H1 (cell line): Measurements from ENCODE around the gene SLITRK1. TPM values are rescaled to one million over a fixed set of nuclear protein-coding genes. Genes with fewer than 3 reads are reported as not detected.

ENCODE experiments used
- CTCF ChIA-PET: fragments of 300-600 bp; sonication (Branson Sonifier 250); formaldehyde crosslinking; loops from one replicate; lab custom pipeline; 2021; ENCODE audit not compliant: partially characterized antibody; lab: Charles Lee
- POLR2A ChIA-PET: fragments of 300-600 bp; sonication (Branson Sonifier 250); formaldehyde crosslinking; loops from one replicate; lab custom pipeline; 2021; ENCODE audit warnings: inconsistent platforms; ENCODE audit not compliant: partially characterized antibody; lab: Charles Lee
- DNase-seq, 2 experiments: peaks; one replicate each; pipeline versions ENCODE4 v3.0.0 to v3.0.0-alpha.2; 2010 to 2022; ENCODE audit warnings: low spot score in 2 of 2, low read depth in 1 of 2, mixed read lengths in 1 of 2
- FAIRE-seq: peaks from 2 replicates; lab custom pipeline; 2011; peaks lifted over from hg19 to GRCh38; lab: Jason Lieb, UNC
- H2AFZ ChIP-seq: 2 replicates; pipeline ENCODE4 v1.8.1; 2012; ENCODE audit warnings: low read length, inconsistent platforms
- H2AK5ac ChIP-seq: 2 replicates; pipeline ENCODE4 v1.6.1; 2013; ENCODE audit warnings: low read depth, low read length
- H2BK120ac ChIP-seq: replicated peaks from 2 replicates; pipeline ENCODE3; 2013; ENCODE audit warnings: low read depth, low read length, inconsistent platforms
- H2BK12ac ChIP-seq: 2 replicates; pipeline ENCODE4 v1.6.1; 2013; ENCODE audit warnings: low read depth, low read length
- H2BK15ac ChIP-seq: 2 replicates; pipeline ENCODE4 v1.6.1; 2013; ENCODE audit warnings: low read length
- H2BK20ac ChIP-seq: 2 replicates; pipeline ENCODE4 v1.6.1; 2013; ENCODE audit warnings: low read length
- H2BK5ac ChIP-seq: 2 replicates; pipeline ENCODE4 v1.6.1; 2013; ENCODE audit warnings: low read depth, low read length
- H3K14ac ChIP-seq: 2 replicates; pipeline ENCODE4 v1.6.1; 2013; ENCODE audit warnings: inconsistent platforms; ENCODE audit not compliant: insufficient read length
- H3K18ac ChIP-seq: 2 replicates; pipeline ENCODE4 v1.6.1; 2013; ENCODE audit warnings: low read length; ENCODE audit errors: extremely low read depth
- H3K23ac ChIP-seq: 2 replicates; pipeline ENCODE4 v1.6.1; 2013; ENCODE audit warnings: inconsistent platforms; ENCODE audit not compliant: insufficient read length
- H3K23me2 ChIP-seq: 2 replicates; pipeline ENCODE4 v1.6.1; 2013; ENCODE audit warnings: low read depth, low read length
- H3K27ac ChIP-seq: 2 replicates; pipeline ENCODE4 v1.6.1; 2011; ENCODE audit warnings: low read depth, low read length, inconsistent platforms
- H3K27me3 ChIP-seq, 4 experiments: replicated peaks in 1 of 4; 1 replicate in 1 of 4; 2 replicates in 3 of 4; pipeline versions ENCODE4 v1.6.1 to v1.8.1; 2011 to 2013; ENCODE audit warnings: low read length in 3 of 4, mild to moderate bottlenecking in 3 of 4, inconsistent platforms in 2 of 4, mixed read lengths in 2 of 4, moderate library complexity in 1 of 4; ENCODE audit not compliant: control insufficient read depth in 3 of 4, insufficient read depth in 3 of 4; ENCODE audit errors: extremely low read depth in 1 of 4
- H3K36me3 ChIP-seq, 4 experiments: 2 replicates each; pipeline versions ENCODE4 v1.6.1 to v1.8.1; 2011 to 2013; ENCODE audit warnings: mild to moderate bottlenecking in 4 of 4, low read length in 3 of 4, moderate library complexity in 2 of 4, control low read depth in 1 of 4, inconsistent platforms in 1 of 4; ENCODE audit not compliant: insufficient read depth in 4 of 4, control insufficient read depth in 2 of 4
- H3K4ac ChIP-seq: replicated peaks from 2 replicates; pipeline ENCODE3; 2013; ENCODE audit warnings: low read length, low read depth, mixed read lengths, inconsistent platforms; ENCODE audit not compliant: insufficient read length
- H3K4me1 ChIP-seq, 4 experiments: replicated peaks in 1 of 4; 1 replicate in 1 of 4; 2 replicates in 3 of 4; pipeline versions ENCODE4 v1.6.1 to v1.8.1; 2011 to 2013; ENCODE audit warnings: low read length in 3 of 4, inconsistent platforms in 2 of 4, mixed read lengths in 1 of 4; ENCODE audit not compliant: insufficient read depth in 4 of 4, control insufficient read depth in 3 of 4
- H3K4me2 ChIP-seq, 2 experiments: 2 replicates each; pipeline versions ENCODE4 v1.6.1 to v1.8.1; 2011 to 2013; ENCODE audit warnings: low read depth in 2 of 2, low read length in 2 of 2, control low read depth in 1 of 2, inconsistent platforms in 1 of 2, mild to moderate bottlenecking in 1 of 2; ENCODE audit not compliant: insufficient read depth in 1 of 2
- H3K4me3 ChIP-seq, 4 experiments: fragments of 200-600, 300-600 bp in 1 of 4; sonication (generic), shearing (Covaris generic), sonication (Bioruptor Twin) in 1 of 4; 2 replicates each; pipeline versions ENCODE4 v1.5.1 to v1.8.1; 2011 to 2016; ENCODE audit warnings: low read length in 4 of 4, low read depth in 3 of 4, control low read depth in 2 of 4, inconsistent platforms in 2 of 4, mild to moderate bottlenecking in 2 of 4, mixed read lengths in 1 of 4, moderate library complexity in 1 of 4; ENCODE audit not compliant: insufficient read depth in 2 of 4; ENCODE audit errors: extremely low read depth in 1 of 4
- H3K56ac ChIP-seq: replicated peaks from 2 replicates; pipeline ENCODE3; 2013; ENCODE audit warnings: low read depth, mild to moderate bottlenecking, mixed read lengths, low read length, inconsistent platforms; ENCODE audit not compliant: insufficient read length
- H3K79me1 ChIP-seq: 2 replicates; pipeline ENCODE4 v1.6.1; 2013; ENCODE audit warnings: low read depth, low read length, control low read depth
- H3K79me2 ChIP-seq, 2 experiments: 2 replicates each; pipeline versions ENCODE4 v1.6.1 to v1.8.1; 2012 to 2013; ENCODE audit warnings: low read length in 2 of 2, mild to moderate bottlenecking in 2 of 2, inconsistent platforms in 1 of 2; ENCODE audit not compliant: insufficient read depth in 2 of 2, control insufficient read depth in 1 of 2
- H3K9ac ChIP-seq, 4 experiments: replicated peaks in 1 of 4; 1 replicate in 1 of 4; 2 replicates in 3 of 4; pipeline versions ENCODE4 v1.6.1 to v1.8.1; 2011 to 2013; ENCODE audit warnings: low read depth in 3 of 4, low read length in 3 of 4, control low read depth in 2 of 4, mild to moderate bottlenecking in 2 of 4, moderate library complexity in 2 of 4, inconsistent platforms in 1 of 4; ENCODE audit errors: extremely low read depth in 1 of 4
- H3K9me3 ChIP-seq, 2 experiments: 2 replicates each; pipeline versions ENCODE4 v1.6.1 to v1.8.1; 2012 to 2013; ENCODE audit warnings: mild to moderate bottlenecking in 2 of 2, moderate library complexity in 2 of 2, control low read depth in 1 of 2, inconsistent platforms in 1 of 2, low read depth in 1 of 2, low read length in 1 of 2, mixed read lengths in 1 of 2; ENCODE audit not compliant: insufficient read depth in 2 of 2
- H4K20me1 ChIP-seq, 2 experiments: replicated peaks in 1 of 2; 2 replicates each; pipeline versions ENCODE3 to v1.8.1; 2011 to 2013; ENCODE audit warnings: inconsistent platforms in 2 of 2, low read length in 2 of 2, mild to moderate bottlenecking in 1 of 2; ENCODE audit not compliant: insufficient read depth in 2 of 2, control insufficient read depth in 1 of 2
- H4K5ac ChIP-seq: 2 replicates; pipeline ENCODE4 v1.6.1; 2013; ENCODE audit warnings: low read length, low read depth, mixed read lengths, inconsistent platforms; ENCODE audit not compliant: insufficient read length
- H4K8ac ChIP-seq: 2 replicates; pipeline ENCODE4 v1.8.0; 2013; ENCODE audit warnings: mild to moderate bottlenecking, moderate library complexity, low read length, inconsistent platforms; ENCODE audit not compliant: insufficient read depth; ENCODE audit errors: extremely low read depth
- H4K91ac ChIP-seq: replicated peaks from 2 replicates; pipeline ENCODE3; 2013; ENCODE audit warnings: low read length, mixed read lengths, inconsistent platforms; ENCODE audit not compliant: insufficient read length
- CBX5 ChIP-seq: fragments of 300-800, 300-1000 bp; sonication (generic); IDR thresholded peaks from 2 replicates; pipeline ENCODE4 v1.7.1; 2016; ENCODE audit warnings: antibody characterized with exemption, low read length, low read depth
- CBX8 ChIP-seq: fragments of 300-800, 300-1000 bp; sonication (generic); IDR thresholded peaks from 2 replicates; pipeline ENCODE4 v1.7.1; 2016; ENCODE audit warnings: low read depth, low read length, borderline replicate concordance
- GABPA ChIP-seq: IDR thresholded peaks from 2 replicates; pipeline ENCODE4 v1.6.1; 2011; ENCODE audit warnings: mild to moderate bottlenecking, low read length, moderate library complexity, borderline replicate concordance; ENCODE audit not compliant: insufficient read depth
- MAFK ChIP-seq: IDR thresholded peaks from 2 replicates; pipeline ENCODE4 v1.6.1; 2012; ENCODE audit warnings: low read depth, mild to moderate bottlenecking, improper control_type of control experiment, low read length
- RXRA ChIP-seq: IDR thresholded peaks from 2 replicates; pipeline ENCODE4 v1.6.1; 2011; ENCODE audit warnings: low read depth, mild to moderate bottlenecking, low read length, moderate library complexity; ENCODE audit not compliant: insufficient read depth
- SIRT6 ChIP-seq: IDR thresholded peaks from one replicate; pipeline ENCODE4 v1.7.1; 2012; ENCODE audit warnings: low read length, inconsistent platforms
- SP2 ChIP-seq: IDR thresholded peaks from 2 replicates; pipeline ENCODE4 v1.6.1; 2012; ENCODE audit warnings: mild to moderate bottlenecking, low read length, inconsistent platforms
- SRF ChIP-seq: IDR thresholded peaks from 2 replicates; pipeline ENCODE4 v1.6.1; 2011; ENCODE audit warnings: mild to moderate bottlenecking, low read depth, low read length, moderate library complexity
- WGBS, 2 experiments: shearing (Covaris generic) in 1 of 2; methylation state at CpG; one replicate each; pipeline versions ENCODE4 v1.1.6 to v1.1.7; 2013 to 2015; ENCODE audit warnings: low lambda C conversion rate in 2 of 2, mixed read lengths in 2 of 2, inconsistent platforms in 1 of 2, low coverage in 1 of 2, missing lambda C conversion rate in 1 of 2; ENCODE audit not compliant: insufficient replicate concordance in 2 of 2, insufficient coverage in 1 of 2, insufficient read length in 1 of 2; ENCODE audit errors: extremely low coverage in 1 of 2, missing lambda C conversion rate in 1 of 2; 5-methylcytosine and 5-hydroxymethylcytosine counted together
- polyA plus RNA-seq, 7 experiments: library from polyadenylated mRNA; depleted of rRNA in 3 of 7; stranded (reverse) in 5 of 7; unstranded in 2 of 7; fragments of >200 nt in 5 of 7; fragments of 200-250 nt in 2 of 7; gene quantifications; 1 replicate in 5 of 7; 2 replicates in 1 of 7; 4 replicates in 1 of 7; pipeline versions ENCODE4 v1.2.1 to v1.2.3, GENCODE V29; 2011 to 2013; ENCODE audit warnings: missing spikeins in 2 of 7, mixed read lengths in 2 of 7
- total RNA-seq: library from RNA; stranded (reverse); fragmentation: NEBNext Ultra II Directional; extraction: Animal tissue kit (Norgen Biotek cat#: 25700); gene quantifications from 2 replicates; pipeline ENCODE4 v1.2.1, GENCODE V29; 2021
- TF ChIP-seq, protein P1 (sequence below): IDR thresholded peaks from 2 replicates; pipeline ENCODE4 v1.6.1; 2011; ENCODE audit warnings: low read length, improper control_type of control experiment
- TF ChIP-seq, protein P2 (sequence below): IDR thresholded peaks from 2 replicates; pipeline ENCODE4 v1.6.1; 2012; ENCODE audit warnings: low read length, inconsistent platforms

SLITRK1 gene
- total and polyA plus RNA-seq, 2 of the 8 experiments (the other 6 are each of a cell fraction or from before 2014, with no cell fraction given) = 3.4 to 4.2 TPM

DNA sequence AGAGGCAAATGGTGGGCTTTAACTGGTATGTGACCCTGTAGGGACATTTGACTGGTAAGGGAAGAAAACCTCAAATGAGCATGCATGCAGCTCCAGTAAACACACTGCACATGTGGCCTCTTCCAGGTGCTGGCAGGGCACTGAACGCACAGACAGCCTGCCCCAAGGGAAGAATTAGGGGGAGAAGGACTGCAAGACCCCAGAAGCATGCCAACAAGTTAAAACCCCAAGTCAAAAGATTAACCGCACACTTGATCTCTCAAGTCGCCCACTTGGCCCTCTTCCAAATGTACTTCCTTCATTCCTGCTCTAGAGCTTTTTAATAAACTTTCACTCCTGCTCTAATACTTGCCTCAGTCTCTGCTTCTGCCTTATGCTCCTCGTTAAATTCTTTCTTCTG, 46.9 kb upstream of the SLITRK1 start (continued):
- no peak for TF ChIP-seq MAFK

DNA sequence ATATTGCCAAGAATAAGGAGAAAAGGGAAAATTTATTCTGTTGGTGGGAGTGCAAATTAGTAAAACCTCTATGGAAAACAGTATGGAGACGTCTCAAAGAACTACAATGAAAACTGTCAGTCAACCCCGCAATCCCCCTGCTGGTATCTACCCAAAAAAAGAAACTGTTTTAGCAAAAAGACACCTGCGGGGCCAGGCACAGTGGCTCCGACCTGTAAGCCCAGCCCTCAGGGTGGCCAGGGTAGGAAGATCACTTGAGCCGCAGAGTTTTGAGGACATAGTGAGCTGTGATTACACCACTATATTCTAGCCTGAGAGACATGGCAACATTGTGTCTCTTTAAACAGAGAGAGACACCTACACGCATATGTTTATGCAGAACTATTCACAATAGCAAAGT, 37.5 kb upstream of the SLITRK1 start:
- Histone ChIP-seq H3K9ac (no peak overlapping the region), H3K23me2 (no peaks in the 10 kb centered on the region), H3K23ac (no peak overlapping the region), H4K20me1 (no peaks in the 10 kb centered on the region), H3K18ac (no peak overlapping the region), H2BK120ac (no peak overlapping the region), H4K8ac (no peak overlapping the region), H2BK12ac (no peak overlapping the region), H3K14ac (no peak overlapping the region), H2BK15ac (no peak overlapping the region), H4K91ac (no peak overlapping the region), H3K27ac (no peak overlapping the region), H3K27me3 (no peaks in the 10 kb centered on the region), H3K9me3 (no peaks in the 10 kb centered on the region), H2BK5ac (no peak overlapping the region), H3K79me1 (no peaks in the 10 kb centered on the region), H3K56ac (no peak overlapping the region), H4K5ac (no peak overlapping the region), H3K4me2 (no peak overlapping the region), H2BK20ac (no peak overlapping the region), H2AFZ (no peak overlapping the region), H3K4me3 (no peak overlapping the region), H3K4ac (no peak overlapping the region), H2AK5ac (no peak overlapping the region), H3K36me3 (no peaks in the 10 kb centered on the region), H3K79me2 (no peaks in the 10 kb centered on the region), H3K4me1 (no peaks in the 10 kb centered on the region)
- CTCF ChIA-PET = no interaction called here
- FAIRE-seq (no peak), DNase-seq (no peak)
- WGBS, 2 experiments = 82% methylated on average over 6 of the region's 6 CpGs; no CpG with 5 or more reads in 1 of the 2 experiments
- POLR2A ChIA-PET = no interaction called here
- TF ChIP-seq CBX8 = no peak
- no peak for TF ChIP-seq CBX5
- TF ChIP-seq, protein P1, sequence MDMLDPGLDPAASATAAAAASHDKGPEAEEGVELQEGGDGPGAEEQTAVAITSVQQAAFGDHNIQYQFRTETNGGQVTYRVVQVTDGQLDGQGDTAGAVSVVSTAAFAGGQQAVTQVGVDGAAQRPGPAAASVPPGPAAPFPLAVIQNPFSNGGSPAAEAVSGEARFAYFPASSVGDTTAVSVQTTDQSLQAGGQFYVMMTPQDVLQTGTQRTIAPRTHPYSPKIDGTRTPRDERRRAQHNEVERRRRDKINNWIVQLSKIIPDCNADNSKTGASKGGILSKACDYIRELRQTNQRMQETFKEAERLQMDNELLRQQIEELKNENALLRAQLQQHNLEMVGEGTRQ = no peak
- TF ChIP-seq SP2 = no peak
- TF ChIP-seq RXRA = no peak
- no peak for TF ChIP-seq SRF
- no peak for TF ChIP-seq GABPA
- TF ChIP-seq SIRT6 = no peak
- TF ChIP-seq, protein P2, sequence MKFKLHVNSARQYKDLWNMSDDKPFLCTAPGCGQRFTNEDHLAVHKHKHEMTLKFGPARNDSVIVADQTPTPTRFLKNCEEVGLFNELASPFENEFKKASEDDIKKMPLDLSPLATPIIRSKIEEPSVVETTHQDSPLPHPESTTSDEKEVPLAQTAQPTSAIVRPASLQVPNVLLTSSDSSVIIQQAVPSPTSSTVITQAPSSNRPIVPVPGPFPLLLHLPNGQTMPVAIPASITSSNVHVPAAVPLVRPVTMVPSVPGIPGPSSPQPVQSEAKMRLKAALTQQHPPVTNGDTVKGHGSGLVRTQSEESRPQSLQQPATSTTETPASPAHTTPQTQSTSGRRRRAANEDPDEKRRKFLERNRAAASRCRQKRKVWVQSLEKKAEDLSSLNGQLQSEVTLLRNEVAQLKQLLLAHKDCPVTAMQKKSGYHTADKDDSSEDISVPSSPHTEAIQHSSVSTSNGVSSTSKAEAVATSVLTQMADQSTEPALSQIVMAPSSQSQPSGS = no peak
